Purkinje cell (primary cell): Measurements from ENCODE around the gene ABCF2. TPM values are rescaled to one million over a fixed set of nuclear protein-coding genes. Genes with fewer than 3 reads are reported as not detected.

ENCODE experiments used
- polyA plus RNA-seq: library from polyadenylated mRNA; unstranded; fragments of >200 nt; fragmentation: Nextera tagmentation; gene quantifications from 2 replicates; pipeline ENCODE4 v1.2.1, GENCODE V29; 2014

The ABCF2 gene
- 11.9 and 16.6 TPM in 2 replicates for polyA plus RNA-seq

GRCh38 chr7:151226875-151227782, at the start of gene ABCF2:
ABCF2 (minus strand) TSS chr7:151227205; CDS start chr7:151226458, 747 bp downstream.

GRCh38 chr7:151248346-151249033, 21.5 kb upstream of the ABCF2 start, which contains the start of gene SMARCD3:
SMARCD3 (minus strand) TSS chr7:151248694; CDS start chr7:151248562, 132 bp downstream.

DNA sequence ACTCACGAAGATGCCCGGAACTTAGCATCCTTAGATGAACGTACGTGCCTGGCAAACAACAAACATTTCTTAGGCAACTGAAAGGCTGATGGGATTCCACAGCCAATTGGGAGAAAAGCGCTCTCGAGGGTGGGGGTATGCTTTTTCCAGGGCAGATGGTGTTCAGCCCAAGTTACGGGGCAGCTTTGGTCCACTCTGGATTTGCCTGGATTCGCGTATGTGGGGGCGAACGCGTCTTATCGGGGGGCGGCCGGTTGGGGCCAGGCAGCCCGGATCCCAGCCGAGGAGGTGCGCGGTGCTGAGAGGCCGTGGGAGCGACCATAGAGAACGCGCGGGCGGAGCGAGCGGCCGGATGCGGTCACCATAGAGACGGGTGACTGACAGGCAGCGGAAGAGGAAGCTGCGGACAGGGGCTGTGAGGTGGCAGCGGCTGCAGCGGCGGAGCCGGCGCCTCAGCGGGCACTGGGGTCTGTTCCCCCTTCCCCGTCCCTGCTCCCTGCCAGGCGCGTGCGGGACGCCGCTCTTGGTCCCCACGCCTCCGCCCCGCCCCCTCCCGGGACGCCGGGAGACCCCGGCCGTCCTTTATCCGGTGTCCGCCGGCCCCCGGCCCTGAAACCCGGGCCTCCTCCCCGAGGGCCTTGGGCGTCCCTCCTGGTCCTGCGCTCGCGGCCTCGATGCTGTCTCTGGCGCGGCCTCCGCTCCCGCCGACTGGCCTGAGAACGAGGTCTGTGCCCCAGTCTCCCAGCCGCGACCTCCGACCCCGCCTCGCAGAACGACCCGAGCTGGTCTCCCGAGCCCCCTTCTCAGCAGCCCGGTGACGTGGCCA, 5.3 kb upstream of the ABCF2 start, which contains the start of gene CHPF2:
Gene CHPF2 (plus strand): TSS at position 393 of the 826 bp plus-strand sequence. CDS start 1,529 bp downstream, outside the sequence.

DNA sequence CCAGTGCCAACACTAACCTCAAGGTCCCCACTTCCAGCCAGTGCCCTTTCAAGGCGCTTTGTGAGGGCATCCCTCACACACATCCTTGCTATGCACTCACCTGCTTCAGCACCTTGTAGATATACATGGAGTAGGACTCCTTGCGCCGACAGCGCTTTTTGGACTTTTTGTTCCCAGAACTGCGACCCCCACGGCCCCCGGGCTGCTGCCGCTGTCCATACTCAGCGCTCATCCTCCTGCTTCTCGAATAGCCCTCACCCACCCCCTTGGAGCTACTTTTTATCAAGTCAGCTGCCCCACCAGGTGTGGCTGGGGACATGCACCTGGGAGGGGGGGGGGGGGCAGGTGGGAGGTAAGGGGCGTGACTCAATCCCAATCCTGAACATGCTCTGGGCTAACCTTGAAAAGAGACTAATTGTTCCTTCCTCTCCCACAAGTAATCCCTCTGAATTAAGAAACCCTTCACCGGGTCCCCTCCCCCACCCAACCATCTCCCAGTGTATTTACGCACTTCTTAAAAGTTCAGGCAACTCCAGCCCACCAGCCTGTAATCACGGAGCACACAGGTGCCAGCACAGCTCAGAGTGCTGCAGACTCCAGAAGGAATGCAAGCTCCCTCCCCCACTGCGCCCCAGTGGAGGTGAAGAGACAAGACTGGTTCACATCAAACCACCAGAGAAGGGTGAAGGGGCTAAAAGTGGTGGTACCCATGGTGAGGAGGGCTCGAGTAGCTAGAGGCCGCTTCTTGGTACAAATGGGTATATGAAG, 16.7 kb downstream of the ABCF2 start, which contains the start of gene H2BK1:
Gene H2BK1 (minus strand): TSS at position 402 of the 768 bp plus-strand sequence. CDS start 170 bp downstream, at position 232.

DNA sequence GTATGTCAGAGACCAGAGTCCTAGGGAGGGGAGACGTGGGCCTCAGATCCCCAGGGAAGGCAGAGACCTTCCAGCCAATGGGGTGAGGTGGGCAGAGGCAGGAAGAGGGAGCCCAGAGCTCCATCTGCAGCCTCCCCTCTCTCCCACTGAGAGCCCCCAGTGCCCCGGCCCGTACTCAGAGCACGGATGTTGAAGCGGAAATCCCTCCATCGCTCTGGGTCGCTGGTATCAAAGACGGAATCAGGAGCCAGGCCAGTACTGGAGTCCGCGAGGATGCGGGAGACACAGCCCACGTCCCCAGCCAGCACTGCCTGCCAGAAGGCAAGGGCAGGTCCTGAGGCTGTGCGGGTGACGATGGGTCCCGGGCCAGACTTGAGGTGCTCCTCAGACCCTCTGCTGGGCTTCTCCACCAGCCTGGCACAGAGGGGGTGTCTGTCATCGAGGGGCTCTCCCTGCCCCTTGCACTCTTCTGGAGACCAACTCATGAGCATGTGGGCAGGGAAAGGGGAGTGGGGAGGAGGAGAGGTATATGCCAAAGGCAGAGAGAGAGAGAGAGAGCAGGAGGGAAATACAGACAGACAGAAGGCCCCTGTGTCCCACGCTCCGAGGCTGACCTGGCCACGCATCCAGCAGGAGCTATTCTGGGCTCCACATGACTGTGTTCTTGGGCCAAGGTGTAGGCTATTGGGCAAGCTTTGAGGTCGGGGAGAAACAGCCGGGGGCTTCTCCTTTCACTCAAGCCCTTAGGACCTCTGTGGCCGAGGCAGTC, 40.2 kb downstream of the ABCF2 start, which contains the start of gene ASB10:
Gene ASB10 (minus strand): TSS at position 611 of the 769 bp plus-strand sequence. CDS start 120 bp downstream, at position 491.

GRCh38 chr7:151167197-151167961, 59.6 kb downstream of the ABCF2 start, which contains the start of gene GBX1:
GBX1 (minus strand) TSS chr7:151167694; CDS start chr7:151167548, 146 bp downstream.

Other genes with a start within 250 kb of the ABCF2 start
- gene KCNH2, start 248.9 kb downstream of the ABCF2 start, polyA plus RNA-seq, result 4.1 and 6.4 TPM in 2 replicates
- not detected in 2 replicates for gene NOS3, start 236.2 kb downstream of the ABCF2 start, polyA plus RNA-seq
- 2.2 TPM in 2 replicates for gene ATG9B, start 202.7 kb downstream of the ABCF2 start, polyA plus RNA-seq
- gene ABCB8, start 198.8 kb downstream of the ABCF2 start, polyA plus RNA-seq, result 2.3 and 3.6 TPM in 2 replicates
- gene ASIC3, start 178.7 kb downstream of the ABCF2 start, polyA plus RNA-seq, result 3.1 and 3.3 TPM in 2 replicates
- 109 and 121 TPM in 2 replicates for gene CDK5, start 169.3 kb downstream of the ABCF2 start, polyA plus RNA-seq
- gene SLC4A2, start 167.6 kb downstream of the ABCF2 start, polyA plus RNA-seq, result 2.2 and 8.2 TPM in 2 replicates
- 1.3 and 1.9 TPM in 2 replicates for gene FASTK, start 146.4 kb downstream of the ABCF2 start, polyA plus RNA-seq
- 0.53 TPM in 1 of 2 replicates, not detected in the other for gene TMUB1, start 143.7 kb downstream of the ABCF2 start, polyA plus RNA-seq
- 15.5 and 22.0 TPM in 2 replicates for gene AGAP3, start 140.7 kb downstream of the ABCF2 start, polyA plus RNA-seq
- gene GBX1, start 59.5 kb downstream of the ABCF2 start, polyA plus RNA-seq, result not detected in 2 replicates
- gene ASB10, start 40.0 kb downstream of the ABCF2 start, polyA plus RNA-seq, result not detected in 2 replicates
- not detected in 2 replicates for gene H2BK1, start 16.7 kb downstream of the ABCF2 start, polyA plus RNA-seq
- gene CHPF2, start 5.3 kb upstream of the ABCF2 start, polyA plus RNA-seq, result 0.94 and 2.9 TPM in 2 replicates
- gene SMARCD3, start 21.5 kb upstream of the ABCF2 start, polyA plus RNA-seq, result 9.6 and 10.6 TPM in 2 replicates
- gene NUB1, start 114.6 kb upstream of the ABCF2 start, polyA plus RNA-seq, result 48.8 and 56.7 TPM in 2 replicates
- not detected in 2 replicates for gene WDR86, start 182.8 kb upstream of the ABCF2 start, polyA plus RNA-seq
- not detected in 2 replicates for gene CRYGN, start 212.9 kb upstream of the ABCF2 start, polyA plus RNA-seq